Endothelial cell of umbilical vein (primary cell): ENCODE data around the gene TRAPPC3L. TPM values are rescaled to one million over a fixed set of nuclear protein-coding genes. Genes with fewer than 3 reads are reported as not detected.

ENCODE experiments used
- BruUV-seq: library from RNA; stranded (reverse); fragments of 400-500 nt; replicated peaks from 2 replicates; lab custom pipeline; 2021; lab: Mats Ljungman, UMichigan
- CTCF ChIA-PET: fragments of 300-600, 350-600 bp; sonication (Branson Sonifier 250); formaldehyde crosslinking; loops from one replicate; lab custom pipeline; 2021; ENCODE audit warnings: antibody characterized with exemption, inconsistent platforms; lab: Charles Lee
- POLR2A ChIA-PET: fragments of 300-600, 350-600 bp; sonication (Branson Sonifier 250); formaldehyde crosslinking; loops from one replicate; lab custom pipeline; 2021; ENCODE audit warnings: antibody characterized with exemption, inconsistent platforms; lab: Charles Lee
- DNase-seq: peaks from one replicate; pipeline ENCODE4 v3.0.0-alpha.2; 2011; ENCODE audit warnings: low read depth, low spot score
- FAIRE-seq: peaks from 2 replicates; lab custom pipeline; 2011; peaks lifted over from hg19 to GRCh38; lab: Jason Lieb, UNC
- H2AFZ ChIP-seq: 2 replicates; pipeline ENCODE4 v1.6.0; 2012; ENCODE audit warnings: low read depth, low read length, control low read depth, inconsistent platforms
- H3K27ac ChIP-seq: 2 replicates; pipeline ENCODE4 v1.5.1; 2011; ENCODE audit warnings: low read depth, mild to moderate bottlenecking, control low read depth, low read length, moderate library complexity; ENCODE audit not compliant: insufficient read depth
- H3K27me3 ChIP-seq, 2 experiments: 2 replicates each; pipeline versions ENCODE4 v1.6.0 to v1.6.1; 2011; ENCODE audit warnings: low read length in 2 of 2, mixed read lengths in 1 of 2; ENCODE audit not compliant: control insufficient read depth in 2 of 2, insufficient read depth in 2 of 2
- H3K36me3 ChIP-seq, 2 experiments: 2 replicates in 1 of 2; 3 replicates in 1 of 2; pipeline ENCODE4 v1.5.1; 2011; ENCODE audit warnings: low read length in 2 of 2, mild to moderate bottlenecking in 1 of 2, moderate library complexity in 1 of 2; ENCODE audit not compliant: control insufficient read depth in 2 of 2, insufficient read depth in 2 of 2; ENCODE audit errors: extremely low read depth in 1 of 2
- H3K4me1 ChIP-seq: 3 replicates; pipeline ENCODE4 v1.5.1; 2011; ENCODE audit warnings: mild to moderate bottlenecking, low read length; ENCODE audit not compliant: control insufficient read depth, insufficient read depth; ENCODE audit errors: extremely low read depth
- H3K4me2 ChIP-seq: 2 replicates; pipeline ENCODE4 v1.6.1; 2011; ENCODE audit warnings: low read length, control low read depth, mixed read lengths; ENCODE audit not compliant: insufficient read depth
- H3K4me3 ChIP-seq, 3 experiments: fragments of 200-600 bp in 1 of 3; sonication (generic), shearing (Covaris generic) in 1 of 3; replicated peaks in 1 of 3; 2 replicates each; pipeline ENCODE4 v1.5.1; 2011 to 2016; ENCODE audit warnings: control low read depth in 3 of 3, low read length in 3 of 3, mild to moderate bottlenecking in 2 of 3, inconsistent platforms in 1 of 3, low read depth in 1 of 3, moderate library complexity in 1 of 3; ENCODE audit not compliant: insufficient read depth in 1 of 3
- H3K79me2 ChIP-seq: 2 replicates; pipeline ENCODE4 v1.6.0; 2012; ENCODE audit warnings: low read length, inconsistent platforms; ENCODE audit not compliant: control insufficient read depth, insufficient read depth
- H3K9ac ChIP-seq: replicated peaks from 2 replicates; pipeline ENCODE3; 2011; ENCODE audit warnings: low read length, control low read depth; ENCODE audit not compliant: insufficient read depth; ENCODE audit errors: extremely low read depth
- H3K9me1 ChIP-seq: replicated peaks from 3 replicates; pipeline ENCODE4 v1.6.0; 2011; ENCODE audit warnings: mild to moderate bottlenecking, low read length; ENCODE audit not compliant: control insufficient read depth, insufficient read depth; ENCODE audit errors: extremely low read depth
- H3K9me3 ChIP-seq: replicated peaks from 2 replicates; pipeline ENCODE4 v1.5.1; 2012; ENCODE audit warnings: low read length, inconsistent platforms; ENCODE audit not compliant: control insufficient read depth, insufficient read depth
- H4K20me1 ChIP-seq: replicated peaks from 2 replicates; pipeline ENCODE3; 2011; ENCODE audit warnings: mild to moderate bottlenecking, low read length; ENCODE audit not compliant: control insufficient read depth, insufficient read depth; ENCODE audit errors: extremely low read depth
- EZH2 ChIP-seq: IDR thresholded peaks from 2 replicates; pipeline ENCODE4 v1.6.1; 2012; ENCODE audit warnings: borderline replicate concordance, low read depth, mild to moderate bottlenecking, moderate library complexity, low read length, inconsistent platforms; ENCODE audit not compliant: severe bottlenecking
- FOS ChIP-seq: IDR thresholded peaks from 2 replicates; pipeline ENCODE4 v1.6.1; 2011; ENCODE audit warnings: mild to moderate bottlenecking, low read length, moderate library complexity, borderline replicate concordance; ENCODE audit not compliant: insufficient read depth
- GATA2 ChIP-seq: IDR thresholded peaks from 2 replicates; pipeline ENCODE4 v1.7.0; 2011; ENCODE audit warnings: low read depth, mild to moderate bottlenecking, moderate library complexity, mixed read lengths, low read length; ENCODE audit not compliant: insufficient read length, insufficient read depth
- JUN ChIP-seq: IDR thresholded peaks from 2 replicates; pipeline ENCODE4 v1.6.1; 2011; ENCODE audit warnings: borderline replicate concordance, low read depth; ENCODE audit not compliant: insufficient read length, insufficient read depth
- MYC ChIP-seq: IDR thresholded peaks from one replicate; pipeline ENCODE4 v1.6.1; 2011; ENCODE audit warnings: mild to moderate bottlenecking, low read depth, low read length
- POLR2A ChIP-seq: IDR thresholded peaks from 2 replicates; pipeline ENCODE4 v1.6.1; 2012; ENCODE audit warnings: low read depth, mild to moderate bottlenecking, control low read depth, low read length
- POLR2AphosphoS5 ChIP-seq: IDR thresholded peaks from 2 replicates; pipeline ENCODE4 v1.6.1; 2012; ENCODE audit warnings: low read depth, mild to moderate bottlenecking, control low read depth, low read length, moderate library complexity; ENCODE audit not compliant: insufficient read depth
- dilution Hi-C: fragments of 300-500 bp; cut with MboI; formaldehyde crosslinking; loops from one replicate; pipeline ENCODE4 v1.15.0; 2019; ENCODE audit warnings: low sequenced_read_pairs; ENCODE audit not compliant: extremely low pct_ligation_motif_present
- intact Hi-C: fragments of 100-400 bp; cut with micrococcal nuclease; formaldehyde crosslinking; loops from one replicate; pipeline ENCODE4 v1.10.0; 2022
- polyA plus RNA-seq, 4 experiments: library from polyadenylated mRNA; depleted of rRNA in 3 of 4; stranded (reverse) in 3 of 4; unstranded in 1 of 4; fragments of >200 nt; gene quantifications; 2 replicates each; pipeline versions ENCODE4 v1.2.1 to v1.2.3, GENCODE V29; 2011 to 2012; ENCODE audit warnings: missing spikeins in 1 of 4
- total RNA-seq: library from RNA; stranded (reverse); gene quantifications from 2 replicates; pipeline ENCODE4 v1.2.3, GENCODE V29; 2021
- TF ChIP-seq, protein P1 (sequence below): IDR thresholded peaks from 2 replicates; pipeline ENCODE4 v1.6.1; 2011; ENCODE audit not compliant: insufficient read depth, insufficient read length
- TF ChIP-seq, protein P2 (sequence below), 2 donors: IDR thresholded peaks; 1 replicate in 1 of 2; 2 replicates in 1 of 2; pipeline ENCODE4 v1.5.1; 2011; ENCODE audit warnings: low read length in 2 of 2, mild to moderate bottlenecking in 2 of 2, moderate library complexity in 2 of 2, control low read depth in 1 of 2, inconsistent platforms in 1 of 2, low read depth in 1 of 2; ENCODE audit not compliant: insufficient read depth in 1 of 2; ENCODE audit errors: extremely low read depth in 1 of 2

TRAPPC3L gene
- total and polyA plus RNA-seq, 2 donors (not counting 3 experiments of a cell fraction or from before 2014, with no cell fraction given): 0.38 TPM; not detected in 1

DNA sequence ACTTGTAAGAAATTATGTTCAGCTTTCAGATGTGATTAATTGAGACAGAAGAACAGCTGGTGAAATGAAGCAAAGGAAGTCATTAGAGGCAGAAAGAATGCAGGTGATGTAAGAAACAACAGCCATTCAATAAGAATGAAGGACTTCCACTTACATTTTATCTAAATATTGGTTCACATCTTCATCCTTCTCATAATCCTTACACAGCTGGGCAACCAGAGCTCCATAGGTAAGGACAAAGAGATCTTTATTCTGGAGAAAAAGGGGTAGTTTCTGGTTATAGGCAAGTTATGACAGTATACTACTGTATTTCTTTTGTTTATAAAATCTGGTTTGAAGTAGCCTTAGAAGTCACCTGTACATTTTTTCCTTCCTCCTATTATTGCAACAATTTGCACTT is 2.3 kb downstream of the TRAPPC3L start:
- POLR2A ChIA-PET: no interaction called here
- Histone ChIP-seq H3K4me1 (no peaks in the 10 kb centered on the region), H3K27me3 (no peaks in the 10 kb centered on the region), H4K20me1 (no peaks in the 10 kb centered on the region), H3K79me2 (no peaks in the 10 kb centered on the region), H3K27ac (no peak overlapping the region), H3K4me3 (no peak overlapping the region), H3K9ac (no peak overlapping the region), H2AFZ (no peak overlapping the region), H3K9me3 (no peaks in the 10 kb centered on the region), H3K9me1 (no peaks in the 10 kb centered on the region), H3K4me2 (no peak overlapping the region), H3K36me3 (no peaks in the 10 kb centered on the region)
- TF ChIP-seq FOS: no peak
- no peak for TF ChIP-seq GATA2
- TF ChIP-seq POLR2AphosphoS5: no peak
- no peak for TF ChIP-seq EZH2
- TF ChIP-seq, protein P1, sequence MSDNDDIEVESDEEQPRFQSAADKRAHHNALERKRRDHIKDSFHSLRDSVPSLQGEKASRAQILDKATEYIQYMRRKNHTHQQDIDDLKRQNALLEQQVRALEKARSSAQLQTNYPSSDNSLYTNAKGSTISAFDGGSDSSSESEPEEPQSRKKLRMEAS: no peak
- TF ChIP-seq MYC: no peak
- no TSS peak for BruUV-seq
- DNase-seq: no peak
- CTCF ChIA-PET: interaction anchor here (0.8 to 4.0 kb wide), 5 partner anchors 8 to 256 kb away, joined by 3 to 13 read pairs (median 7); no protein-coding TSS in a partner anchor
- dilution Hi-C loops: no loop called here
- no peak for FAIRE-seq
- intact Hi-C loops: no loop called here

DNA sequence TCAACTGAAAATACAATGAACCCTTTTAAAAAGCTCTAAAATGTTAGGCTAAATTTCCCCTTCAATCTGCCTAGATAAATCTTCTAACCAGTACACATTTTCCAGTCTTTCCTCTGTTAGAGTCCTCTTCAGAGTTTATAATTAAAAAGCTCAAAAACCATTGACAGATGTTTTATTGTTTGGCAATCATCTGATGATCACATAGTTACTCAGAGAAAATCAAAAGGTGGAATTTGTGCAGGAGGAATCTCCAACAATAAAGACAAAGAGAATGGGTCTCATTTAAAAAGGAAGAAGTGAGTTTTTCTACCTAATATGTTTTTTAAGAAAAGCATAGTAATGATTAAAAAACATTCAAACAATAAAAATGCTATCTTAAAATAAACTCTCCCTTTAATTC is 3.1 kb downstream of the TRAPPC3L start:
- no peak for TF ChIP-seq GATA2
- TF ChIP-seq POLR2A: no peak
- TF ChIP-seq MYC: no peak
- TF ChIP-seq, protein P2, sequence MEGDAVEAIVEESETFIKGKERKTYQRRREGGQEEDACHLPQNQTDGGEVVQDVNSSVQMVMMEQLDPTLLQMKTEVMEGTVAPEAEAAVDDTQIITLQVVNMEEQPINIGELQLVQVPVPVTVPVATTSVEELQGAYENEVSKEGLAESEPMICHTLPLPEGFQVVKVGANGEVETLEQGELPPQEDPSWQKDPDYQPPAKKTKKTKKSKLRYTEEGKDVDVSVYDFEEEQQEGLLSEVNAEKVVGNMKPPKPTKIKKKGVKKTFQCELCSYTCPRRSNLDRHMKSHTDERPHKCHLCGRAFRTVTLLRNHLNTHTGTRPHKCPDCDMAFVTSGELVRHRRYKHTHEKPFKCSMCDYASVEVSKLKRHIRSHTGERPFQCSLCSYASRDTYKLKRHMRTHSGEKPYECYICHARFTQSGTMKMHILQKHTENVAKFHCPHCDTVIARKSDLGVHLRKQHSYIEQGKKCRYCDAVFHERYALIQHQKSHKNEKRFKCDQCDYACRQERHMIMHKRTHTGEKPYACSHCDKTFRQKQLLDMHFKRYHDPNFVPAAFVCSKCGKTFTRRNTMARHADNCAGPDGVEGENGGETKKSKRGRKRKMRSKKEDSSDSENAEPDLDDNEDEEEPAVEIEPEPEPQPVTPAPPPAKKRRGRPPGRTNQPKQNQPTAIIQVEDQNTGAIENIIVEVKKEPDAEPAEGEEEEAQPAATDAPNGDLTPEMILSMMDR (IDR thresholded peaks at IDR 0.05; ENCODE audit: extremely low read depth in 1 of 2, insufficient read depth in 1 of 2, low read depth in 1 of 2, low read length in 2 of 2): no peak
- TF ChIP-seq POLR2AphosphoS5: no peak
- no peak for TF ChIP-seq EZH2
- TF ChIP-seq, protein P1: no peak
- TF ChIP-seq JUN: no peak
- Histone ChIP-seq H4K20me1 (no peaks in the 10 kb centered on the region), H3K79me2 (no peaks in the 10 kb centered on the region), H3K9me3 (no peaks in the 10 kb centered on the region), H3K4me2 (no peak overlapping the region), H3K9me1 (no peaks in the 10 kb centered on the region), H3K9ac (no peak overlapping the region), H3K27me3 (no peaks in the 10 kb centered on the region), H3K4me3 (no peak overlapping the region), H3K27ac (no peak overlapping the region), H3K4me1 (no peaks in the 10 kb centered on the region), H3K36me3 (no peaks in the 10 kb centered on the region), H2AFZ (no peak overlapping the region)
- ChIA-PET POLR2A (no interaction called here), CTCF (interaction anchor here (0.9 to 6.6 kb wide), 10 partner anchors 8 to 274 kb away, joined by 3 to 73 read pairs (median 8); partner anchors contain the start of gene CALHM4)
- FAIRE-seq: no peak
- BruUV-seq: no TSS peak
- no peak for DNase-seq
- dilution Hi-C loops: no loop called here
- intact Hi-C loops: no loop called here
